GM23338 (cell line): Measurements from ENCODE around the gene GPD2. TPM values are rescaled to one million over a fixed set of nuclear protein-coding genes. Genes with fewer than 3 reads are reported as not detected.
A peak's percentile ranks its signal among the peaks of the same experiment; 100 is the strongest.

ENCODE experiments used
- ATAC-seq: fragments of 200-7000 bp; cut with Tn5 transposase; 3 replicates; pipeline ENCODE4 v1.9.1; 2020
- DNase-seq: peaks from one replicate; pipeline ENCODE4 v3.0.0-alpha.2; 2015; ENCODE audit warnings: low spot score
- H2AFZ ChIP-seq: fragments of 200-600 bp; sonication (generic); 2 replicates; pipeline ENCODE4 v1.8.0; 2016; ENCODE audit warnings: antibody characterized with exemption, mild to moderate bottlenecking, moderate library complexity
- H3F3A ChIP-seq: fragments of 200-600 bp; sonication (generic); replicated peaks from 2 replicates; pipeline ENCODE4 v1.8.0; 2017; ENCODE audit warnings: antibody characterized with exemption, mixed run types, low read depth
- H3K27ac ChIP-seq: fragments of 200-600 bp; sonication (generic); 2 replicates; pipeline ENCODE4 v1.6.1; 2016; ENCODE audit warnings: low read depth
- H3K27me3 ChIP-seq: fragments of 200-600 bp; sonication (generic); 2 replicates; pipeline ENCODE4 v1.8.0; 2016; ENCODE audit warnings: mild to moderate bottlenecking, mixed run types, moderate library complexity; ENCODE audit not compliant: insufficient read depth
- H3K36me3 ChIP-seq: fragments of 200-600 bp; sonication (generic); 2 replicates; pipeline ENCODE4 v1.8.0; 2016; ENCODE audit warnings: mild to moderate bottlenecking; ENCODE audit not compliant: insufficient read depth
- H3K4me1 ChIP-seq: fragments of 200-600 bp; sonication (generic); 2 replicates; pipeline ENCODE4 v1.8.0; 2016; ENCODE audit warnings: mild to moderate bottlenecking, moderate library complexity; ENCODE audit not compliant: insufficient read depth
- H3K4me2 ChIP-seq: fragments of 200-600 bp; sonication (generic); 2 replicates; pipeline ENCODE4 v1.7.1; 2017; ENCODE audit warnings: mixed run types
- H3K4me3 ChIP-seq: fragments of 200-600 bp; sonication (generic); 2 replicates; pipeline ENCODE4 v1.6.1; 2016; ENCODE audit warnings: mixed run types
- H3K79me2 ChIP-seq: fragments of 200-600 bp; sonication (generic); replicated peaks from 2 replicates; pipeline ENCODE4 v1.8.0; 2017; ENCODE audit warnings: mild to moderate bottlenecking; ENCODE audit not compliant: insufficient read depth
- H3K9me2 ChIP-seq: fragments of 200-600 bp; sonication (generic); 2 replicates; pipeline ENCODE4 v1.8.0; 2017; ENCODE audit not compliant: insufficient read depth
- H4K20me1 ChIP-seq: fragments of 200-600 bp; sonication (generic); replicated peaks from 2 replicates; pipeline ENCODE4 v1.8.0; 2017; ENCODE audit warnings: mild to moderate bottlenecking; ENCODE audit not compliant: insufficient read depth
- H3K27ac Mint-ChIP-seq: 2 replicates; pipeline ENCODE4 v1.8.0; 2020; ENCODE audit warnings: inconsistent platforms, mild to moderate bottlenecking, moderate library complexity, mixed read lengths
- H3K27me3 Mint-ChIP-seq: 3 replicates; pipeline ENCODE4 v1.8.0; 2022; ENCODE audit warnings: low read depth, mild to moderate bottlenecking, moderate library complexity, mixed read lengths, inconsistent platforms; ENCODE audit not compliant: insufficient read depth, poor library complexity
- H3K36me3 Mint-ChIP-seq: 3 replicates; pipeline ENCODE4 v1.8.0; 2021; ENCODE audit warnings: low read depth, mild to moderate bottlenecking, inconsistent platforms, moderate library complexity, mixed read lengths
- H3K4me1 Mint-ChIP-seq: 3 replicates; pipeline ENCODE4 v1.8.0; 2020; ENCODE audit warnings: mild to moderate bottlenecking, inconsistent platforms, mixed read lengths
- H3K4me3 Mint-ChIP-seq: 3 replicates; pipeline ENCODE4 v1.8.0; 2021; ENCODE audit warnings: moderate library complexity, mild to moderate bottlenecking, inconsistent platforms, mixed read lengths
- H3K9me3 Mint-ChIP-seq: 3 replicates; pipeline ENCODE4 v1.8.0; 2020; ENCODE audit warnings: moderate library complexity, mild to moderate bottlenecking, inconsistent platforms, mixed read lengths
- CREB1 ChIP-seq: fragments of 250-450 bp; sonication (Bioruptor Pico); IDR thresholded peaks from 2 replicates; pipeline ENCODE4 v1.5.0; 2020; ENCODE audit warnings: low read depth, mild to moderate bottlenecking, moderate library complexity
- EZH2 ChIP-seq: fragments of 200-600 bp; sonication (generic); IDR thresholded peaks from one replicate; pipeline ENCODE4 v1.8.0; 2017; ENCODE audit warnings: antibody characterized with exemption, mild to moderate bottlenecking, low read depth; ENCODE audit not compliant: unreplicated experiment
- EZH2phosphoT487 ChIP-seq: fragments of 200-600 bp; sonication (generic); IDR thresholded peaks from one replicate; pipeline ENCODE4 v1.8.1; 2018; ENCODE audit warnings: antibody characterized with exemption; ENCODE audit not compliant: unreplicated experiment
- JUNB ChIP-seq: IDR thresholded peaks from one replicate; pipeline ENCODE4 v1.6.1; 2016; ENCODE audit warnings: antibody characterized with exemption; ENCODE audit not compliant: unreplicated experiment
- NANOG ChIP-seq: IDR thresholded peaks from 2 replicates; pipeline ENCODE4 v1.6.1; 2016; ENCODE audit warnings: antibody characterized with exemption, borderline replicate concordance
- POLR2AphosphoS5 ChIP-seq: IDR thresholded peaks from 2 replicates; pipeline ENCODE4 v1.6.1; 2016; ENCODE audit warnings: antibody characterized with exemption, low read depth
- STAT1 ChIP-seq: IDR thresholded peaks from one replicate; pipeline ENCODE4 v1.6.1; 2016; ENCODE audit warnings: antibody characterized with exemption; ENCODE audit not compliant: unreplicated experiment
- ZNF114 ChIP-seq: fragments of 250-450 bp; sonication (Bioruptor Pico); IDR thresholded peaks from 2 replicates; pipeline ENCODE4 v1.5.0; 2020; ENCODE audit warnings: mild to moderate bottlenecking, moderate library complexity
- ZNF331 ChIP-seq: fragments of 250-450 bp; sonication (Bioruptor Pico); IDR thresholded peaks from 2 replicates; pipeline ENCODE4 v1.5.0; 2020; ENCODE audit warnings: low read depth, mild to moderate bottlenecking, moderate library complexity
- polyA plus RNA-seq: library from polyadenylated mRNA; unstranded; fragments of >200 nt; fragmentation: Nextera tagmentation; extraction: Ambion mirVana; gene quantifications from 2 replicates; pipeline ENCODE4 v1.2.1, GENCODE V29; 2016
- total RNA-seq: library from RNA; depleted of rRNA; stranded (reverse); fragments of >200 nt; shearing (Covaris generic); gene quantifications from 2 replicates; pipeline ENCODE4 v1.2.3, GENCODE V29; 2014
- TF ChIP-seq, protein P1 (sequence below), 2 experiments: fragments of 200-600 bp in 1 of 2; sonication (generic) in 1 of 2; conservative IDR thresholded peaks; 2 replicates each; pipeline versions ENCODE4 v1.5.1 to v1.6.1; 2016 to 2017; ENCODE audit warnings: antibody characterized with exemption in 2 of 2, low read depth in 2 of 2, mild to moderate bottlenecking in 2 of 2, moderate library complexity in 1 of 2
- TF ChIP-seq, protein P2 (sequence below): IDR thresholded peaks from 2 replicates; pipeline ENCODE4 v1.6.1; 2016; ENCODE audit warnings: antibody characterized with exemption
- TF ChIP-seq, protein P3 (sequence below): IDR thresholded peaks from one replicate; pipeline ENCODE4 v1.6.1; 2018; ENCODE audit warnings: antibody characterized with exemption; ENCODE audit not compliant: unreplicated experiment
- TF ChIP-seq, protein P4 (sequence below): fragments of 250-450 bp; sonication (Bioruptor Pico); IDR thresholded peaks from 2 replicates; pipeline ENCODE4 v1.5.0; 2020; ENCODE audit warnings: mild to moderate bottlenecking, moderate library complexity

Gene GPD2
- total and polyA plus RNA-seq, 2 experiments from 2014 or later, result 9.4 to 67.4 TPM

DNA sequence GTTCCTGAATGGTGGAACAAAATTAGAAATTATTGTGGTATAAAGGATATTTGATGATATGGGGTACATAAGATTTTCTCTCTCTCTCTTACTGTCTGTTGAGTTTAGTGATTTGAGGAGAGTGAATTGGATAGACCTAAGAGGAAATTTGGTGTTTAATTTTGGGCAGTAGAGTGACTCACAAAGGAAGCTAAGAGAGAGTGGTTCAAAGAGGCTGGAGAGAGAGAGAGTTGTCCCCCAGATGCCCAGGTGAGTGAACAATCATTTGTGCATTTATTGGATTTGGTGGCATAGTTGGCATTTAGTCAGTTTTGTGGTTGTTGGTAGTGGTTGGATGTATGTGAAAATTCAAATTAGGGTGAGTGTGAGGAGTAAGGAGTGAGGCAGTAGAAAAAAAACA lies 56.8 kb downstream of the GPD2 start:
- Histone ChIP-seq H3K27ac (no peak overlapping the region), H4K20me1 (no peaks in the 10 kb centered on the region), H2AFZ (no peak overlapping the region), H3F3A (no peaks in the 10 kb centered on the region), H3K4me1 (peaks cover 11% of the 10 kb centered on the region; the same call in 1 of the 2 replicates), H3K9me2 (no peaks in the 10 kb centered on the region), H3K4me2 (no peak overlapping the region), H3K4me3 (no peak overlapping the region), H3K36me3 (no peaks in the 10 kb centered on the region), H3K79me2 (no peaks in the 10 kb centered on the region), H3K27me3 (no peaks in the 10 kb centered on the region)
- DNase-seq (no peak), ATAC-seq (no peak)
- TF ChIP-seq ZNF114 (CRISPR knock-in tag) (no peak), POLR2AphosphoS5 (no peak), STAT1 (no peak), JUNB (no peak), EZH2phosphoT487 (no peak), EZH2 (no peak), NANOG (no peak), ZNF331 (CRISPR knock-in tag) (no peak), CREB1 (CRISPR knock-in tag) (no peak)
- TF ChIP-seq, protein P1, sequence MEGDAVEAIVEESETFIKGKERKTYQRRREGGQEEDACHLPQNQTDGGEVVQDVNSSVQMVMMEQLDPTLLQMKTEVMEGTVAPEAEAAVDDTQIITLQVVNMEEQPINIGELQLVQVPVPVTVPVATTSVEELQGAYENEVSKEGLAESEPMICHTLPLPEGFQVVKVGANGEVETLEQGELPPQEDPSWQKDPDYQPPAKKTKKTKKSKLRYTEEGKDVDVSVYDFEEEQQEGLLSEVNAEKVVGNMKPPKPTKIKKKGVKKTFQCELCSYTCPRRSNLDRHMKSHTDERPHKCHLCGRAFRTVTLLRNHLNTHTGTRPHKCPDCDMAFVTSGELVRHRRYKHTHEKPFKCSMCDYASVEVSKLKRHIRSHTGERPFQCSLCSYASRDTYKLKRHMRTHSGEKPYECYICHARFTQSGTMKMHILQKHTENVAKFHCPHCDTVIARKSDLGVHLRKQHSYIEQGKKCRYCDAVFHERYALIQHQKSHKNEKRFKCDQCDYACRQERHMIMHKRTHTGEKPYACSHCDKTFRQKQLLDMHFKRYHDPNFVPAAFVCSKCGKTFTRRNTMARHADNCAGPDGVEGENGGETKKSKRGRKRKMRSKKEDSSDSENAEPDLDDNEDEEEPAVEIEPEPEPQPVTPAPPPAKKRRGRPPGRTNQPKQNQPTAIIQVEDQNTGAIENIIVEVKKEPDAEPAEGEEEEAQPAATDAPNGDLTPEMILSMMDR (conservative IDR thresholded peaks at IDR 0.05; ENCODE audit: low read depth in 2 of 2), result no peak
- TF ChIP-seq, protein P2, sequence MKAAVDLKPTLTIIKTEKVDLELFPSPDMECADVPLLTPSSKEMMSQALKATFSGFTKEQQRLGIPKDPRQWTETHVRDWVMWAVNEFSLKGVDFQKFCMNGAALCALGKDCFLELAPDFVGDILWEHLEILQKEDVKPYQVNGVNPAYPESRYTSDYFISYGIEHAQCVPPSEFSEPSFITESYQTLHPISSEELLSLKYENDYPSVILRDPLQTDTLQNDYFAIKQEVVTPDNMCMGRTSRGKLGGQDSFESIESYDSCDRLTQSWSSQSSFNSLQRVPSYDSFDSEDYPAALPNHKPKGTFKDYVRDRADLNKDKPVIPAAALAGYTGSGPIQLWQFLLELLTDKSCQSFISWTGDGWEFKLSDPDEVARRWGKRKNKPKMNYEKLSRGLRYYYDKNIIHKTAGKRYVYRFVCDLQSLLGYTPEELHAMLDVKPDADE, result no peak
- TF ChIP-seq, protein P3, sequence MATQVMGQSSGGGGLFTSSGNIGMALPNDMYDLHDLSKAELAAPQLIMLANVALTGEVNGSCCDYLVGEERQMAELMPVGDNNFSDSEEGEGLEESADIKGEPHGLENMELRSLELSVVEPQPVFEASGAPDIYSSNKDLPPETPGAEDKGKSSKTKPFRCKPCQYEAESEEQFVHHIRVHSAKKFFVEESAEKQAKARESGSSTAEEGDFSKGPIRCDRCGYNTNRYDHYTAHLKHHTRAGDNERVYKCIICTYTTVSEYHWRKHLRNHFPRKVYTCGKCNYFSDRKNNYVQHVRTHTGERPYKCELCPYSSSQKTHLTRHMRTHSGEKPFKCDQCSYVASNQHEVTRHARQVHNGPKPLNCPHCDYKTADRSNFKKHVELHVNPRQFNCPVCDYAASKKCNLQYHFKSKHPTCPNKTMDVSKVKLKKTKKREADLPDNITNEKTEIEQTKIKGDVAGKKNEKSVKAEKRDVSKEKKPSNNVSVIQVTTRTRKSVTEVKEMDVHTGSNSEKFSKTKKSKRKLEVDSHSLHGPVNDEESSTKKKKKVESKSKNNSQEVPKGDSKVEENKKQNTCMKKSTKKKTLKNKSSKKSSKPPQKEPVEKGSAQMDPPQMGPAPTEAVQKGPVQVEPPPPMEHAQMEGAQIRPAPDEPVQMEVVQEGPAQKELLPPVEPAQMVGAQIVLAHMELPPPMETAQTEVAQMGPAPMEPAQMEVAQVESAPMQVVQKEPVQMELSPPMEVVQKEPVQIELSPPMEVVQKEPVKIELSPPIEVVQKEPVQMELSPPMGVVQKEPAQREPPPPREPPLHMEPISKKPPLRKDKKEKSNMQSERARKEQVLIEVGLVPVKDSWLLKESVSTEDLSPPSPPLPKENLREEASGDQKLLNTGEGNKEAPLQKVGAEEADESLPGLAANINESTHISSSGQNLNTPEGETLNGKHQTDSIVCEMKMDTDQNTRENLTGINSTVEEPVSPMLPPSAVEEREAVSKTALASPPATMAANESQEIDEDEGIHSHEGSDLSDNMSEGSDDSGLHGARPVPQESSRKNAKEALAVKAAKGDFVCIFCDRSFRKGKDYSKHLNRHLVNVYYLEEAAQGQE, result no peak
- TF ChIP-seq, protein P4, sequence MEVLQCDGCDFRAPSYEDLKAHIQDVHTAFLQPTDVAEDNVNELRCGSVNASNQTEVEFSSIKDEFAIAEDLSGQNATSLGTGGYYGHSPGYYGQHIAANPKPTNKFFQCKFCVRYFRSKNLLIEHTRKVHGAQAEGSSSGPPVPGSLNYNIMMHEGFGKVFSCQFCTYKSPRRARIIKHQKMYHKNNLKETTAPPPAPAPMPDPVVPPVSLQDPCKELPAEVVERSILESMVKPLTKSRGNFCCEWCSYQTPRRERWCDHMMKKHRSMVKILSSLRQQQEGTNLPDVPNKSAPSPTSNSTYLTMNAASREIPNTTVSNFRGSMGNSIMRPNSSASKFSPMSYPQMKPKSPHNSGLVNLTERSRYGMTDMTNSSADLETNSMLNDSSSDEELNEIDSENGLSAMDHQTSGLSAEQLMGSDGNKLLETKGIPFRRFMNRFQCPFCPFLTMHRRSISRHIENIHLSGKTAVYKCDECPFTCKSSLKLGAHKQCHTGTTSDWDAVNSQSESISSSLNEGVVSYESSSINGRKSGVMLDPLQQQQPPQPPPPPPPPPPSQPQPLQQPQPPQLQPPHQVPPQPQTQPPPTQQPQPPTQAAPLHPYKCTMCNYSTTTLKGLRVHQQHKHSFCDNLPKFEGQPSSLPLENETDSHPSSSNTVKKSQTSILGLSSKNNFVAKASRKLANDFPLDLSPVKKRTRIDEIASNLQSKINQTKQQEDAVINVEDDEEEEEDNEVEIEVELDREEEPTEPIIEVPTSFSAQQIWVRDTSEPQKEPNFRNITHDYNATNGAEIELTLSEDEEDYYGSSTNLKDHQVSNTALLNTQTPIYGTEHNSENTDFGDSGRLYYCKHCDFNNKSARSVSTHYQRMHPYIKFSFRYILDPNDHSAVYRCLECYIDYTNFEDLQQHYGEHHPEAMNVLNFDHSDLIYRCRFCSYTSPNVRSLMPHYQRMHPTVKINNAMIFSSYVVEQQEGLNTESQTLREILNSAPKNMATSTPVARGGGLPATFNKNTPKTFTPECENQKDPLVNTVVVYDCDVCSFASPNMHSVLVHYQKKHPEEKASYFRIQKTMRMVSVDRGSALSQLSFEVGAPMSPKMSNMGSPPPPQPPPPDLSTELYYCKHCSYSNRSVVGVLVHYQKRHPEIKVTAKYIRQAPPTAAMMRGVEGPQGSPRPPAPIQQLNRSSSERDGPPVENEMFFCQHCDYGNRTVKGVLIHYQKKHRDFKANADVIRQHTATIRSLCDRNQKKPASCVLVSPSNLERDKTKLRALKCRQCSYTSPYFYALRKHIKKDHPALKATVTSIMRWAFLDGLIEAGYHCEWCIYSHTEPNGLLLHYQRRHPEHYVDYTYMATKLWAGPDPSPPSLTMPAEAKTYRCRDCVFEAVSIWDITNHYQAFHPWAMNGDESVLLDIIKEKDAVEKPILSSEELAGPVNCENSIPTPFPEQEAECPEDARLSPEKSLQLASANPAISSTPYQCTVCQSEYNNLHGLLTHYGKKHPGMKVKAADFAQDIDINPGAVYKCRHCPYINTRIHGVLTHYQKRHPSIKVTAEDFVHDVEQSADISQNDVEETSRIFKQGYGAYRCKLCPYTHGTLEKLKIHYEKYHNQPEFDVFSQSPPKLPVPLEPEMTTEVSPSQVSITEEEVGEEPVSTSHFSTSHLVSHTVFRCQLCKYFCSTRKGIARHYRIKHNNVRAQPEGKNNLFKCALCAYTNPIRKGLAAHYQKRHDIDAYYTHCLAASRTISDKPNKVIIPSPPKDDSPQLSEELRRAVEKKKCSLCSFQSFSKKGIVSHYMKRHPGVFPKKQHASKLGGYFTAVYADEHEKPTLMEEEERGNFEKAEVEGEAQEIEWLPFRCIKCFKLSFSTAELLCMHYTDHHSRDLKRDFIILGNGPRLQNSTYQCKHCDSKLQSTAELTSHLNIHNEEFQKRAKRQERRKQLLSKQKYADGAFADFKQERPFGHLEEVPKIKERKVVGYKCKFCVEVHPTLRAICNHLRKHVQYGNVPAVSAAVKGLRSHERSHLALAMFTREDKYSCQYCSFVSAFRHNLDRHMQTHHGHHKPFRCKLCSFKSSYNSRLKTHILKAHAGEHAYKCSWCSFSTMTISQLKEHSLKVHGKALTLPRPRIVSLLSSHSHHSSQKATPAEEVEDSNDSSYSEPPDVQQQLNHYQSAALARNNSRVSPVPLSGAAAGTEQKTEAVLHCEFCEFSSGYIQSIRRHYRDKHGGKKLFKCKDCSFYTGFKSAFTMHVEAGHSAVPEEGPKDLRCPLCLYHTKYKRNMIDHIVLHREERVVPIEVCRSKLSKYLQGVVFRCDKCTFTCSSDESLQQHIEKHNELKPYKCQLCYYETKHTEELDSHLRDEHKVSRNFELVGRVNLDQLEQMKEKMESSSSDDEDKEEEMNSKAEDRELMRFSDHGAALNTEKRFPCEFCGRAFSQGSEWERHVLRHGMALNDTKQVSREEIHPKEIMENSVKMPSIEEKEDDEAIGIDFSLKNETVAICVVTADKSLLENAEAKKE (CRISPR knock-in tag), result no peak
- Mint-ChIP-seq H3K4me1 (peaks cover 23% of the 10 kb centered on the region; the same call in 2 of the 3 replicates), H3K4me3 (no peak overlapping the region), H3K27ac (peak overlapping the region; percentile 15; the same call in 1 of the 2 replicates), H3K9me3 (no peaks in the 10 kb centered on the region), H3K27me3 (no peaks in the 10 kb centered on the region), H3K36me3 (no peaks in the 10 kb centered on the region)
